ENCODE data around the gene KCNQ1. TPM values are rescaled to one million over a fixed set of nuclear protein-coding genes. Genes with fewer than 3 reads are reported as not detected.

The KCNQ1 gene
- polyA plus RNA-seq, 1 donor (not counting 4 experiments of a cell fraction or from before 2014, with no cell fraction given) = not detected

DNA sequence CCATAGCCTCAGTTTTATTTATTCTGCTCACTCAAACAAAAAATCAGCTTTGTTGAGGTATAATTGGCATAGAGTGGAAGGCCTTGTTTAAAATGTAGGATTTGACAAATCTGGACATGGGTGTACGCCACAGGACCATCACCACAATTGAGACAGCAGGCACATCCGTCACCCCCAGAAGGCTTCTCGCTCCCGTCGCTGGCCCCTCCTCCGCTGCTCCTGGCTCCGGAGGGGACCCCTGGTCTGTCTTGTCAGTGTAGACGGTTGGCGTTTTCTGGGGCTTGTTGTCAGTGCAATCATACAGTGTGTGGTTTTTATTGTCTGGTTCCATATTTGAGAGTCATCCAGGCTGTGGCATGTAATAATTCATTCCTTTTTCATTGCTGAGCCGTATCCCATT, 97.6 kb downstream of the KCNQ1 start:
- Histone ChIP-seq H3K27ac (ENCODE audit: control insufficient read depth, insufficient read depth, low read length) (no peak overlapping the region), H3K9ac (ENCODE audit: control insufficient read depth, extremely low read depth, insufficient read depth, low read length) (no peak overlapping the region), H3K4me1 (ENCODE audit: control insufficient read depth, extremely low read depth, insufficient read depth, low read length) (no peaks in the 10 kb centered on the region), H3K27me3 (ENCODE audit: control insufficient read depth, extremely low read depth, insufficient read depth, low read length) (no peaks in the 10 kb centered on the region), H3K4me2 (ENCODE audit: control insufficient read depth, extremely low read depth, insufficient read depth, low read depth, low read length) (no peak overlapping the region), H2AFZ (ENCODE audit: control insufficient read depth, low read length) (no peak overlapping the region), H4K20me1 (ENCODE audit: control insufficient read depth, extremely low read depth, insufficient read depth, low read length) (no peaks in the 10 kb centered on the region), H3K36me3 (ENCODE audit: control insufficient read depth in 2 of 2, extremely low read depth in 1 of 2, insufficient read depth in 2 of 2, low read length in 2 of 2) (no peaks in the 10 kb centered on the region), H3K4me3 (ENCODE audit: control insufficient read depth in 2 of 3, extremely low read depth in 1 of 3, insufficient read depth in 2 of 3, low read depth in 1 of 3, low read length in 3 of 3) (no peak overlapping the region), H3K9me1 (ENCODE audit: control insufficient read depth, extremely low read depth, insufficient read depth, low read length) (no peaks in the 10 kb centered on the region), H3K79me2 (ENCODE audit: control insufficient read depth, insufficient read depth, low read length) (no peaks in the 10 kb centered on the region), H3K9me3 (ENCODE audit: control insufficient read depth, low read depth, low read length) (no peaks in the 10 kb centered on the region)
- dilution Hi-C loops (cut with MboI; ENCODE audit: extremely low pct_ligation_motif_present, low sequenced_read_pairs) = no loop called here
- TF ChIP-seq, protein P1, sequence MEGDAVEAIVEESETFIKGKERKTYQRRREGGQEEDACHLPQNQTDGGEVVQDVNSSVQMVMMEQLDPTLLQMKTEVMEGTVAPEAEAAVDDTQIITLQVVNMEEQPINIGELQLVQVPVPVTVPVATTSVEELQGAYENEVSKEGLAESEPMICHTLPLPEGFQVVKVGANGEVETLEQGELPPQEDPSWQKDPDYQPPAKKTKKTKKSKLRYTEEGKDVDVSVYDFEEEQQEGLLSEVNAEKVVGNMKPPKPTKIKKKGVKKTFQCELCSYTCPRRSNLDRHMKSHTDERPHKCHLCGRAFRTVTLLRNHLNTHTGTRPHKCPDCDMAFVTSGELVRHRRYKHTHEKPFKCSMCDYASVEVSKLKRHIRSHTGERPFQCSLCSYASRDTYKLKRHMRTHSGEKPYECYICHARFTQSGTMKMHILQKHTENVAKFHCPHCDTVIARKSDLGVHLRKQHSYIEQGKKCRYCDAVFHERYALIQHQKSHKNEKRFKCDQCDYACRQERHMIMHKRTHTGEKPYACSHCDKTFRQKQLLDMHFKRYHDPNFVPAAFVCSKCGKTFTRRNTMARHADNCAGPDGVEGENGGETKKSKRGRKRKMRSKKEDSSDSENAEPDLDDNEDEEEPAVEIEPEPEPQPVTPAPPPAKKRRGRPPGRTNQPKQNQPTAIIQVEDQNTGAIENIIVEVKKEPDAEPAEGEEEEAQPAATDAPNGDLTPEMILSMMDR (optimal IDR thresholded peaks at IDR 0.05 in 1 of 3, IDR thresholded peaks at IDR 0.05 in 1 of 3, conservative IDR thresholded peaks at IDR 0.05 in 1 of 3; ENCODE audit: extremely low read depth in 1 of 3, insufficient read depth in 2 of 3, low read length in 3 of 3) = no peak
- TF ChIP-seq EZH2 (IDR thresholded peaks at IDR 0.05; ENCODE audit: low read length) = no peak
- no peak for DNase-seq (ENCODE audit: low read depth, low spot score)
- FAIRE-seq = no peak

DNA sequence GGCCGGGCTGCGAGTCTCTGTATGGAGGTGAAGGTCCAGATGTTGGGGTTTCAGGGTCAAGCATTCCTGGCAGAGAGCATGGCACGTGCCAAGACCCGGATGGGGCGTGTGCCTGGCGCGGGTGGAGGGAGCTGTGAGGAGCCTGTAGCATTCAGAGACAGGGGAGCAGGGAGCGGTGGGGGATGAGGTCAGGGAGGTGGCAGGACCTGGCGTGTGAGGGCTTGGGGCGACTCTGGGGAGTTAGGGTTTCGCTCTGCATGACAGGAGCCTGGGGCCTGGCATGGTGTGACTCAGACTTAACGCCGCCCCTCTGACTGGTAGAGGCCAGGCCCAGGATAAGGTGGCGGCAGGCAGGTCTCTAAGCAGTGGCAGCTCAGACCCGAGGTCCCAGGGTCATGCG, 103.0 kb downstream of the KCNQ1 start:
- dilution Hi-C loops (cut with MboI; ENCODE audit: extremely low pct_ligation_motif_present, low sequenced_read_pairs) = no loop called here
- H4K20me1 ChIP-seq (ENCODE audit: control insufficient read depth, extremely low read depth, insufficient read depth, low read length) = no peaks in the 10 kb centered on the region
- no peaks in the 10 kb centered on the region for H3K36me3 ChIP-seq (ENCODE audit: control insufficient read depth in 2 of 2, extremely low read depth in 1 of 2, insufficient read depth in 2 of 2, low read length in 2 of 2)

More for the DNA sequence above, 103.0 kb downstream of the KCNQ1 start:
- Histone ChIP-seq H2AFZ (ENCODE audit: control insufficient read depth, low read length) (no peak overlapping the region), H3K4me1 (ENCODE audit: control insufficient read depth, extremely low read depth, insufficient read depth, low read length) (no peaks in the 10 kb centered on the region), H3K79me2 (ENCODE audit: control insufficient read depth, insufficient read depth, low read length) (no peaks in the 10 kb centered on the region), H3K4me3 (ENCODE audit: control insufficient read depth in 2 of 3, extremely low read depth in 1 of 3, insufficient read depth in 2 of 3, low read depth in 1 of 3, low read length in 3 of 3) (no peak overlapping the region), H3K9me3 (ENCODE audit: control insufficient read depth, low read depth, low read length) (no peaks in the 10 kb centered on the region), H3K27me3 (ENCODE audit: control insufficient read depth, extremely low read depth, insufficient read depth, low read length) (peaks cover 4% of the 10 kb centered on the region), H3K27ac (ENCODE audit: control insufficient read depth, insufficient read depth, low read length) (no peak overlapping the region), H3K9me1 (ENCODE audit: control insufficient read depth, extremely low read depth, insufficient read depth, low read length) (no peaks in the 10 kb centered on the region), H3K9ac (ENCODE audit: control insufficient read depth, extremely low read depth, insufficient read depth, low read length) (no peak overlapping the region), H3K4me2 (ENCODE audit: control insufficient read depth, extremely low read depth, insufficient read depth, low read depth, low read length) (no peak overlapping the region)
- no peak for DNase-seq (ENCODE audit: low read depth, low spot score)
- TF ChIP-seq EZH2 (IDR thresholded peaks at IDR 0.05; ENCODE audit: low read length) = no peak
- TF ChIP-seq, protein P1 (optimal IDR thresholded peaks at IDR 0.05 in 1 of 3, IDR thresholded peaks at IDR 0.05 in 1 of 3, conservative IDR thresholded peaks at IDR 0.05 in 1 of 3; ENCODE audit: extremely low read depth in 1 of 3, insufficient read depth in 2 of 3, low read length in 3 of 3) = no peak
- no peak for FAIRE-seq

Measured in keratinocyte (primary cell).